Caki2 (cell line): ENCODE measurements around the gene TRIM63. TPM values are rescaled to one million over a fixed set of nuclear protein-coding genes. Genes with fewer than 3 reads are reported as not detected.
"Not testable (repeated sequence)": the region's sequence is repeated elsewhere in the genome, so short reads cannot be mapped to it uniquely, and the experiment has no call there.

Experiments used
- DNase-seq: peaks from one replicate; pipeline ENCODE4 v3.0.0-alpha.2; 2015; ENCODE audit warnings: low read depth
- in situ Hi-C: cut with HindIII; loops from 2 replicates; pipeline ENCODE4 v1.10.0; 2016; ENCODE audit warnings: low sequenced_read_pairs, low pct_unique_long_range_greater_than_20kb, mixed read lengths
- total RNA-seq: library from RNA; depleted of rRNA; stranded (reverse); fragments of >200 nt; shearing (Covaris generic); gene quantifications from 2 replicates; pipeline ENCODE4 v1.2.3, GENCODE V29; 2014; ENCODE audit warnings: low replicate concordance

The TRIM63 gene
- total RNA-seq, 1 experiment from 2014 or later, result not detected

GRCh38 chr1:26093569-26093968 lies 26.1 kb upstream of the TRIM63 start:
- DNase-seq, in situ Hi-C loops: not testable (repeated sequence)

- in situ Hi-C loops, result no loop called here
- no peak for DNase-seq
These were observed 25.0 kb upstream of the TRIM63 start for GRCh38 chr1:26092422-26092821.

GRCh38 chr1:26090893-26091292 lies 23.5 kb upstream of the TRIM63 start:
- in situ Hi-C loops, result no loop called here
- DNase-seq, result no peak

- DNase-seq, result no peak
- in situ Hi-C loops, result no loop called here
These were observed 21.7 kb upstream of the TRIM63 start for GRCh38 chr1:26089125-26089524.

GRCh38 chr1:26084844-26085243 lies 17.4 kb upstream of the TRIM63 start:
- DNase-seq, result no peak
- in situ Hi-C loops, result no loop called here

GRCh38 chr1:26084091-26084561 lies 16.7 kb upstream of the TRIM63 start:
- DNase-seq, result no peak
- in situ Hi-C loops, result no loop called here

GRCh38 chr1:26083208-26083607 lies 15.8 kb upstream of the TRIM63 start:
- DNase-seq, result no peak
- in situ Hi-C loops, result no loop called here

- in situ Hi-C loops, result no loop called here
- no peak for DNase-seq
These were observed 14.6 kb upstream of the TRIM63 start for GRCh38 chr1:26082020-26082350.

- no peak for DNase-seq
These were observed 14.0 kb upstream of the TRIM63 start for GRCh38 chr1:26081267-26082019.

GRCh38 chr1:26079960-26080814 lies 12.8 kb upstream of the TRIM63 start:
- in situ Hi-C loops, result no loop called here
- no peak for DNase-seq

More at GRCh38 chr1:26081267-26082019, 14.0 kb upstream of the TRIM63 start:
- in situ Hi-C loops, result no loop called here

- in situ Hi-C loops, result no loop called here
- DNase-seq, result no peak
These were observed 11.7 kb upstream of the TRIM63 start for GRCh38 chr1:26079178-26079563.

- DNase-seq, result no peak
- in situ Hi-C loops, result no loop called here
These were observed 11.1 kb upstream of the TRIM63 start for GRCh38 chr1:26078286-26079177.

GRCh38 chr1:26077524-26077923 lies 10.1 kb upstream of the TRIM63 start:
- no peak for DNase-seq
- in situ Hi-C loops, result no loop called here

- in situ Hi-C loops, result no loop called here
- no peak for DNase-seq
These were observed 8.2 kb upstream of the TRIM63 start for GRCh38 chr1:26075421-26076144.

- in situ Hi-C loops, result no loop called here
- DNase-seq, result no peak
These were observed 4.9 kb upstream of the TRIM63 start for GRCh38 chr1:26072305-26072704.

- DNase-seq, result no peak
- in situ Hi-C loops, result no loop called here
These were observed 3.5 kb upstream of the TRIM63 start for GRCh38 chr1:26070963-26071342.

- DNase-seq, result no peak
- in situ Hi-C loops, result no loop called here
These were observed 3.0 kb upstream of the TRIM63 start for GRCh38 chr1:26070296-26070962.

GRCh38 chr1:26069941-26070295 lies 2.5 kb upstream of the TRIM63 start:
- no peak for DNase-seq
- in situ Hi-C loops, result no loop called here
